HEK293 (cell line): Measurements from ENCODE around the gene PRKCG.

Source experiments
- CTCF ChIA-PET: fragments of 350-600 bp; formaldehyde crosslinking; extraction: SDS; loops from one replicate; lab custom pipeline; 2021; ENCODE audit warnings: antibody characterized with exemption; lab: Yijun Ruan, JAX
- POLR2A ChIA-PET: fragments of 300-600 bp; formaldehyde crosslinking; extraction: SDS; loops from one replicate; lab custom pipeline; 2020; ENCODE audit warnings: antibody characterized with exemption, inconsistent platforms; lab: Yijun Ruan, JAX
- H3K27ac ChIP-seq: fragments of 200-500 bp; sonication (Bioruptor generic); 2 replicates; pipeline ENCODE4 v1.5.1; 2014; ENCODE audit warnings: low read depth, low read length, control low read depth, inconsistent platforms; ENCODE audit errors: extremely low read depth
- H3K36me3 ChIP-seq, 2 experiments: fragments of 200-500 bp in 1 of 2; sonication (Bioruptor generic) in 1 of 2; 1 replicate in 1 of 2; 2 replicates in 1 of 2; pipeline ENCODE4 v1.5.1; 2014 to 2017; ENCODE audit warnings: inconsistent platforms in 2 of 2, low read length in 2 of 2; ENCODE audit not compliant: control insufficient read depth in 2 of 2, insufficient read depth in 1 of 2
- H3K4me1 ChIP-seq: fragments of 200-500 bp; sonication (Bioruptor generic); 2 replicates; pipeline ENCODE4 v1.5.1; 2014; ENCODE audit warnings: mild to moderate bottlenecking, low read length, inconsistent platforms; ENCODE audit not compliant: control insufficient read depth, insufficient read depth
- H3K4me3 ChIP-seq: 2 replicates; pipeline ENCODE4 v1.5.1; 2011; ENCODE audit warnings: low read depth, mild to moderate bottlenecking, control low read depth, low read length, moderate library complexity
- H3K9me3 ChIP-seq: fragments of 200-500 bp; sonication (Bioruptor generic); 2 replicates; pipeline ENCODE4 v1.5.1; 2014; ENCODE audit warnings: low read depth, low read length, inconsistent platforms; ENCODE audit not compliant: control insufficient read depth, insufficient read depth
- GLIS2 ChIP-seq: fragments of 450-650 bp; formaldehyde crosslinking; IDR thresholded peaks from 2 replicates; pipeline ENCODE4 v1.5.1; 2016; ENCODE audit warnings: missing biosample characterization, missing genetic modification characterization
- KLF1 ChIP-seq: fragments of 450-650 bp; formaldehyde crosslinking; IDR thresholded peaks from 2 replicates; pipeline ENCODE4 v1.5.1; 2016; ENCODE audit warnings: missing biosample characterization, missing genetic modification characterization
- MZF1 ChIP-seq: fragments of 450-650 bp; formaldehyde crosslinking; IDR thresholded peaks from 2 replicates; pipeline ENCODE4 v1.5.1; 2017; ENCODE audit warnings: missing biosample characterization, missing genetic modification characterization, borderline replicate concordance
- SP2 ChIP-seq: fragments of 450-650 bp; formaldehyde crosslinking; IDR thresholded peaks from 2 replicates; pipeline ENCODE4 v1.5.1; 2016; ENCODE audit warnings: missing biosample characterization, missing genetic modification characterization
- SP3 ChIP-seq: fragments of 450-650 bp; formaldehyde crosslinking; IDR thresholded peaks from 2 replicates; pipeline ENCODE4 v1.5.1; 2016; ENCODE audit warnings: missing biosample characterization, missing genetic modification characterization
- WT1 ChIP-seq: fragments of 450-650 bp; formaldehyde crosslinking; IDR thresholded peaks from 2 replicates; pipeline ENCODE4 v1.5.1; 2016; ENCODE audit warnings: missing biosample characterization, missing genetic modification characterization
- ZIC2 ChIP-seq: fragments of 450-650 bp; formaldehyde crosslinking; IDR thresholded peaks from 2 replicates; pipeline ENCODE4 v1.5.1; 2016; ENCODE audit warnings: missing biosample characterization, missing genetic modification characterization
- ZNF16 ChIP-seq: fragments of 450-650 bp; formaldehyde crosslinking; IDR thresholded peaks from 2 replicates; pipeline ENCODE4 v1.5.1; 2016; ENCODE audit warnings: low read depth, missing biosample characterization, missing genetic modification characterization
- ZNF23 ChIP-seq: fragments of 450-650 bp; formaldehyde crosslinking; IDR thresholded peaks from 2 replicates; pipeline ENCODE4 v1.5.1; 2016; ENCODE audit warnings: missing biosample characterization, missing genetic modification characterization, borderline replicate concordance
- ZNF335 ChIP-seq: fragments of 450-650 bp; formaldehyde crosslinking; conservative IDR thresholded peaks from 2 replicates; pipeline ENCODE4 v1.5.1; 2016; ENCODE audit warnings: missing biosample characterization, missing genetic modification characterization
- ZNF529 ChIP-seq: fragments of 450-650 bp; formaldehyde crosslinking; IDR thresholded peaks from 2 replicates; pipeline ENCODE4 v1.5.1; 2017; ENCODE audit warnings: missing genetic modification characterization, missing biosample characterization; ENCODE audit not compliant: insufficient replicate concordance
- ZNF571 ChIP-seq: fragments of 450-650 bp; formaldehyde crosslinking; IDR thresholded peaks from 2 replicates; pipeline ENCODE4 v1.5.0; 2017; ENCODE audit warnings: missing biosample characterization, missing genetic modification characterization
- ZNF776 ChIP-seq: fragments of 450-650 bp; formaldehyde crosslinking; IDR thresholded peaks from 2 replicates; pipeline ENCODE4 v1.5.0; 2017; ENCODE audit warnings: missing biosample characterization, missing genetic modification characterization, borderline replicate concordance
- ZNF777 ChIP-seq: fragments of 450-650 bp; formaldehyde crosslinking; IDR thresholded peaks from 2 replicates; pipeline ENCODE4 v1.5.1; 2017; ENCODE audit warnings: missing biosample characterization, missing genetic modification characterization, borderline replicate concordance
- TF ChIP-seq, protein P1 (sequence below): fragments of 450-650 bp; formaldehyde crosslinking; IDR thresholded peaks from 2 replicates; pipeline ENCODE4 v1.5.1; 2017; ENCODE audit warnings: missing biosample characterization, missing genetic modification characterization
- TF ChIP-seq, protein P2 (sequence below): fragments of 450-650 bp; IDR thresholded peaks from 2 replicates; pipeline ENCODE4 v1.5.1; 2018; ENCODE audit warnings: missing biosample characterization, missing genetic modification characterization
- TF ChIP-seq, protein P3 (sequence below): fragments of 450-650 bp; formaldehyde crosslinking; IDR thresholded peaks from 2 replicates; pipeline ENCODE4 v1.5.1; 2016; ENCODE audit warnings: missing biosample characterization, missing genetic modification characterization, borderline replicate concordance
- TF ChIP-seq, protein P4 (sequence below): fragments of 450-650 bp; formaldehyde crosslinking; IDR thresholded peaks from 2 replicates; pipeline ENCODE4 v1.5.1; 2016; ENCODE audit warnings: missing biosample characterization, missing genetic modification characterization
- TF ChIP-seq, protein P5 (sequence below): fragments of 450-650 bp; formaldehyde crosslinking; conservative IDR thresholded peaks from 2 replicates; pipeline ENCODE4 v1.5.1; 2016; ENCODE audit warnings: low read depth, missing biosample characterization, missing genetic modification characterization
- TF ChIP-seq, protein P6 (sequence below): fragments of 450-650 bp; formaldehyde crosslinking; IDR thresholded peaks from 2 replicates; pipeline ENCODE4 v1.5.0; 2017; ENCODE audit warnings: missing biosample characterization, missing genetic modification characterization, borderline replicate concordance

Gene PRKCG

DNA sequence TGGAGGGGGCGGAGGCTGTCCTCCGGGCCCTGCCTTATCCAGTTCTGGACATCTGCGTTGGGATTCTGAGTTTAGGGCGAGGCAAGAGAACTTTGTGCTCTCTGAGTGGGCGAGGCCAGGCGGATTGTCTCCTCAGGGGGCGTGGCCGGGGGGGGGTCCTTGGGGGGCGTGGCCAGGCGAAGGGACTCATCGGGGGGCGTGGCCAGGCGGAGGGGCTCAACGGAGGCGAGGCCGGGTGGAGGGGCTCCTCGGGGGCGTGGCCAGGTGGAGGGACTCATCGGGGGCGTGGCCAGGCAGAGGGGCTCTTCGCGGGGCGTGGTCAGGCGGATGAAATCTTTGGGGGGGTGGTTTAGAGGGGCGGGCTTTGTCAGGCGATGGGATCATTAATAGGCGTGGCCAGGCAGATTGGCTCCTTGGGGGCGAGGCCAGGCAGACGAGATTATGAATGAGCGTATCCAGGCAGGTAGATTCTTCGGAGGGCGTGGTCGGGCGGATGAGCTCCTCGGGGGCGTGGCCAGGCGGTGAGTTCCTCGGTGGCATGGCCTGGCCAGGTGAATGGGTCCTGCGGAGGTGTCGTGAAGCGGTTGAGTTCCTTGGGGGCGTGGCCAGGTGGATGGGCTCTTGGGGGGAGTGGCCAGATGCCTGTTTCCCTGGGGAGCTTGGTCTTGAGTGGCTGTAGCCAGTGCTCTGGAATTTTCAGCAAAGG, 16.8 kb downstream of the PRKCG start (continued):
- TF ChIP-seq, protein P1, sequence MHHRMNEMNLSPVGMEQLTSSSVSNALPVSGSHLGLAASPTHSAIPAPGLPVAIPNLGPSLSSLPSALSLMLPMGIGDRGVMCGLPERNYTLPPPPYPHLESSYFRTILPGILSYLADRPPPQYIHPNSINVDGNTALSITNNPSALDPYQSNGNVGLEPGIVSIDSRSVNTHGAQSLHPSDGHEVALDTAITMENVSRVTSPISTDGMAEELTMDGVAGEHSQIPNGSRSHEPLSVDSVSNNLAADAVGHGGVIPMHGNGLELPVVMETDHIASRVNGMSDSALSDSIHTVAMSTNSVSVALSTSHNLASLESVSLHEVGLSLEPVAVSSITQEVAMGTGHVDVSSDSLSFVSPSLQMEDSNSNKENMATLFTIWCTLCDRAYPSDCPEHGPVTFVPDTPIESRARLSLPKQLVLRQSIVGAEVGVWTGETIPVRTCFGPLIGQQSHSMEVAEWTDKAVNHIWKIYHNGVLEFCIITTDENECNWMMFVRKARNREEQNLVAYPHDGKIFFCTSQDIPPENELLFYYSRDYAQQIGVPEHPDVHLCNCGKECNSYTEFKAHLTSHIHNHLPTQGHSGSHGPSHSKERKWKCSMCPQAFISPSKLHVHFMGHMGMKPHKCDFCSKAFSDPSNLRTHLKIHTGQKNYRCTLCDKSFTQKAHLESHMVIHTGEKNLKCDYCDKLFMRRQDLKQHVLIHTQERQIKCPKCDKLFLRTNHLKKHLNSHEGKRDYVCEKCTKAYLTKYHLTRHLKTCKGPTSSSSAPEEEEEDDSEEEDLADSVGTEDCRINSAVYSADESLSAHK (tag by site-specific recombination) = no peak
- TF ChIP-seq SP2 (tag by site-specific recombination) = peak; percentile 36
- peak; percentile 82 for TF ChIP-seq KLF1 (tag by site-specific recombination)
- no peak for TF ChIP-seq WT1 (tag by site-specific recombination)
- TF ChIP-seq ZNF16 (tag by site-specific recombination) = no peak
- no peak for TF ChIP-seq ZNF529
- peak; percentile 86 for TF ChIP-seq SP3
- TF ChIP-seq ZNF335 (tag by site-specific recombination) = peak; percentile 58

DNA sequence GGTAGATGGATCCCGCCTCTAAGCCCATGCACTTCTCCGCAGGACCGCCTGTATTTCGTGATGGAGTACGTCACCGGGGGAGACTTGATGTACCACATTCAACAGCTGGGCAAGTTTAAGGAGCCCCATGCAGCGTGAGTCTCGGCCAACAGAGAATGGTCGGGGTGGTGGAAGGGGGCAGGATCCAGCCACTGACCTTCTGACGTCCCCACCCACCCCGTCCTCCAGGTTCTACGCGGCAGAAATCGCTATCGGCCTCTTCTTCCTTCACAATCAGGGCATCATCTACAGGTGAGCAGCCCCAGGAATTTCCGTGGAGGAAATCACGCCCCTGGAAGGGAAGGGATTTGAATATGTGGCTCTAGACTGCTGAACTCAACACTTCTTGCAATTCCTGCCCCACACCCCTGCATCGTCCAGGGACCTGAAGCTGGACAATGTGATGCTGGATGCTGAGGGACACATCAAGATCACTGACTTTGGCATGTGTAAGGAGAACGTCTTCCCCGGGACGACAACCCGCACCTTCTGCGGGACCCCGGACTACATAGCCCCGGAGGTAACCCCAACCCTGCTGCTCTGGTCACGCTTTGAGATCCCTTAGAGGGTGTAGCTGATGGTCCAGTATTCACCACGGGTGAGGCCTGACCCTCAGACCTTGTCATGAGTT, 18.3 kb downstream of the PRKCG start:
- H3K27ac ChIP-seq = no peak overlapping the region
- H3K4me1 ChIP-seq = no peaks in the 10 kb centered on the region
- H3K9me3 ChIP-seq = no peaks in the 10 kb centered on the region
- CTCF ChIA-PET = interaction anchor here (1.1 kb wide), 1 partner anchor 108 kb away, joined by 3 read pairs; no protein-coding TSS in a partner anchor
- POLR2A ChIA-PET = no interaction called here
- H3K36me3 ChIP-seq = no peaks in the 10 kb centered on the region
- no peak overlapping the region for H3K4me3 ChIP-seq
- no peak for TF ChIP-seq ZNF23 (tag by site-specific recombination)
- TF ChIP-seq, protein P2, sequence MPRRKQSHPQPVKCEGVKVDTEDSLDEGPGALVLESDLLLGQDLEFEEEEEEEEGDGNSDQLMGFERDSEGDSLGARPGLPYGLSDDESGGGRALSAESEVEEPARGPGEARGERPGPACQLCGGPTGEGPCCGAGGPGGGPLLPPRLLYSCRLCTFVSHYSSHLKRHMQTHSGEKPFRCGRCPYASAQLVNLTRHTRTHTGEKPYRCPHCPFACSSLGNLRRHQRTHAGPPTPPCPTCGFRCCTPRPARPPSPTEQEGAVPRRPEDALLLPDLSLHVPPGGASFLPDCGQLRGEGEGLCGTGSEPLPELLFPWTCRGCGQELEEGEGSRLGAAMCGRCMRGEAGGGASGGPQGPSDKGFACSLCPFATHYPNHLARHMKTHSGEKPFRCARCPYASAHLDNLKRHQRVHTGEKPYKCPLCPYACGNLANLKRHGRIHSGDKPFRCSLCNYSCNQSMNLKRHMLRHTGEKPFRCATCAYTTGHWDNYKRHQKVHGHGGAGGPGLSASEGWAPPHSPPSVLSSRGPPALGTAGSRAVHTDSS (tag by site-specific recombination) = no peak
- TF ChIP-seq, protein P3, sequence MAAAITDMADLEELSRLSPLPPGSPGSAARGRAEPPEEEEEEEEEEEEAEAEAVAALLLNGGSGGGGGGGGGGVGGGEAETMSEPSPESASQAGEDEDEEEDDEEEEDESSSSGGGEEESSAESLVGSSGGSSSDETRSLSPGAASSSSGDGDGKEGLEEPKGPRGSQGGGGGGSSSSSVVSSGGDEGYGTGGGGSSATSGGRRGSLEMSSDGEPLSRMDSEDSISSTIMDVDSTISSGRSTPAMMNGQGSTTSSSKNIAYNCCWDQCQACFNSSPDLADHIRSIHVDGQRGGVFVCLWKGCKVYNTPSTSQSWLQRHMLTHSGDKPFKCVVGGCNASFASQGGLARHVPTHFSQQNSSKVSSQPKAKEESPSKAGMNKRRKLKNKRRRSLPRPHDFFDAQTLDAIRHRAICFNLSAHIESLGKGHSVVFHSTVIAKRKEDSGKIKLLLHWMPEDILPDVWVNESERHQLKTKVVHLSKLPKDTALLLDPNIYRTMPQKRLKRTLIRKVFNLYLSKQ = no peak
- TF ChIP-seq, protein P4, sequence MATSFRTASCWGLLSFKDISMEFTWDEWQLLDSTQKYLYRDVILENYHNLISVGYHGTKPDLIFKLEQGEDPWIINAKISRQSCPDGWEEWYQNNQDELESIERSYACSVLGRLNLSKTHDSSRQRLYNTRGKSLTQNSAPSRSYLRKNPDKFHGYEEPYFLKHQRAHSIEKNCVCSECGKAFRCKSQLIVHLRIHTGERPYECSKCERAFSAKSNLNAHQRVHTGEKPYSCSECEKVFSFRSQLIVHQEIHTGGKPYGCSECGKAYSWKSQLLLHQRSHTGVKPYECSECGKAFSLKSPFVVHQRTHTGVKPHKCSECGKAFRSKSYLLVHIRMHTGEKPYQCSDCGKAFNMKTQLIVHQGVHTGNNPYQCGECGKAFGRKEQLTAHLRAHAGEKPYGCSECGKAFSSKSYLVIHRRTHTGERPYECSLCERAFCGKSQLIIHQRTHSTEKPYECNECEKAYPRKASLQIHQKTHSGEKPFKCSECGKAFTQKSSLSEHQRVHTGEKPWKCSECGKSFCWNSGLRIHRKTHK (tag by site-specific recombination) = no peak
- TF ChIP-seq, protein P5, sequence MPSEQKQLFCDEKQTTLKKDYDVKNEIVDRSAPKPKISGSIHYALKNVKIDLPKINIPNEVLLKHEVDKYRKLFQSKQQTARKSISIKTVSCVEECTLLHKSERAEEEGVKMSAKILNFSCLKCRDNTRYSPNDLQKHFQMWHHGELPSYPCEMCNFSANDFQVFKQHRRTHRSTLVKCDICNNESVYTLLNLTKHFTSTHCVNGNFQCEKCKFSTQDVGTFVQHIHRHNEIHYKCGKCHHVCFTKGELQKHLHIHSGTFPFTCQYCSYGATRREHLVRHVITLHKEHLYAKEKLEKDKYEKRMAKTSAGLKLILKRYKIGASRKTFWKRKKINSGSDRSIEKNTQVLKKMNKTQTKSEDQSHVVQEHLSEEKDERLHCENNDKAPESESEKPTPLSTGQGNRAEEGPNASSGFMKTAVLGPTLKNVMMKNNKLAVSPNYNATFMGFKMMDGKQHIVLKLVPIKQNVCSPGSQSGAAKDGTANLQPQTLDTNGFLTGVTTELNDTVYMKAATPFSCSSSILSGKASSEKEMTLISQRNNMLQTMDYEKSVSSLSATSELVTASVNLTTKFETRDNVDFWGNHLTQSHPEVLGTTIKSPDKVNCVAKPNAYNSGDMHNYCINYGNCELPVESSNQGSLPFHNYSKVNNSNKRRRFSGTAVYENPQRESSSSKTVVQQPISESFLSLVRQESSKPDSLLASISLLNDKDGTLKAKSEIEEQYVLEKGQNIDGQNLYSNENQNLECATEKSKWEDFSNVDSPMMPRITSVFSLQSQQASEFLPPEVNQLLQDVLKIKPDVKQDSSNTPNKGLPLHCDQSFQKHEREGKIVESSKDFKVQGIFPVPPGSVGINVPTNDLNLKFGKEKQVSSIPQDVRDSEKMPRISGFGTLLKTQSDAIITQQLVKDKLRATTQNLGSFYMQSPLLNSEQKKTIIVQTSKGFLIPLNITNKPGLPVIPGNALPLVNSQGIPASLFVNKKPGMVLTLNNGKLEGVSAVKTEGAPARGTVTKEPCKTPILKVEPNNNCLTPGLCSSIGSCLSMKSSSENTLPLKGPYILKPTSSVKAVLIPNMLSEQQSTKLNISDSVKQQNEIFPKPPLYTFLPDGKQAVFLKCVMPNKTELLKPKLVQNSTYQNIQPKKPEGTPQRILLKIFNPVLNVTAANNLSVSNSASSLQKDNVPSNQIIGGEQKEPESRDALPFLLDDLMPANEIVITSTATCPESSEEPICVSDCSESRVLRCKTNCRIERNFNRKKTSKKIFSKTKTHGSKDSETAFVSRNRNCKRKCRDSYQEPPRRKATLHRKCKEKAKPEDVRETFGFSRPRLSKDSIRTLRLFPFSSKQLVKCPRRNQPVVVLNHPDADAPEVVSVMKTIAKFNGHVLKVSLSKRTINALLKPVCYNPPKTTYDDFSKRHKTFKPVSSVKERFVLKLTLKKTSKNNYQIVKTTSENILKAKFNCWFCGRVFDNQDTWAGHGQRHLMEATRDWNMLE (tag by site-specific recombination) = no peak
- no peak for TF ChIP-seq ZNF571 (tag by site-specific recombination)
- TF ChIP-seq ZNF776 (tag by site-specific recombination) = no peak
- no peak for TF ChIP-seq GLIS2 (tag by site-specific recombination)
- TF ChIP-seq MZF1 (tag by site-specific recombination) = no peak
- no peak for TF ChIP-seq ZNF777 (tag by site-specific recombination)
- TF ChIP-seq ZIC2 = no peak
- TF ChIP-seq, protein P6, sequence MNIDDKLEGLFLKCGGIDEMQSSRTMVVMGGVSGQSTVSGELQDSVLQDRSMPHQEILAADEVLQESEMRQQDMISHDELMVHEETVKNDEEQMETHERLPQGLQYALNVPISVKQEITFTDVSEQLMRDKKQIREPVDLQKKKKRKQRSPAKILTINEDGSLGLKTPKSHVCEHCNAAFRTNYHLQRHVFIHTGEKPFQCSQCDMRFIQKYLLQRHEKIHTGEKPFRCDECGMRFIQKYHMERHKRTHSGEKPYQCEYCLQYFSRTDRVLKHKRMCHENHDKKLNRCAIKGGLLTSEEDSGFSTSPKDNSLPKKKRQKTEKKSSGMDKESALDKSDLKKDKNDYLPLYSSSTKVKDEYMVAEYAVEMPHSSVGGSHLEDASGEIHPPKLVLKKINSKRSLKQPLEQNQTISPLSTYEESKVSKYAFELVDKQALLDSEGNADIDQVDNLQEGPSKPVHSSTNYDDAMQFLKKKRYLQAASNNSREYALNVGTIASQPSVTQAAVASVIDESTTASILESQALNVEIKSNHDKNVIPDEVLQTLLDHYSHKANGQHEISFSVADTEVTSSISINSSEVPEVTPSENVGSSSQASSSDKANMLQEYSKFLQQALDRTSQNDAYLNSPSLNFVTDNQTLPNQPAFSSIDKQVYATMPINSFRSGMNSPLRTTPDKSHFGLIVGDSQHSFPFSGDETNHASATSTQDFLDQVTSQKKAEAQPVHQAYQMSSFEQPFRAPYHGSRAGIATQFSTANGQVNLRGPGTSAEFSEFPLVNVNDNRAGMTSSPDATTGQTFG (tag by site-specific recombination) = no peak
